ENCODE measurements around the gene PIK3R3. TPM values are rescaled to one million over a fixed set of nuclear protein-coding genes. Genes with fewer than 3 reads are reported as not detected.

Gene PIK3R3
- total RNA-seq, 1 experiment from 2014 or later = 17.4 TPM

DNA sequence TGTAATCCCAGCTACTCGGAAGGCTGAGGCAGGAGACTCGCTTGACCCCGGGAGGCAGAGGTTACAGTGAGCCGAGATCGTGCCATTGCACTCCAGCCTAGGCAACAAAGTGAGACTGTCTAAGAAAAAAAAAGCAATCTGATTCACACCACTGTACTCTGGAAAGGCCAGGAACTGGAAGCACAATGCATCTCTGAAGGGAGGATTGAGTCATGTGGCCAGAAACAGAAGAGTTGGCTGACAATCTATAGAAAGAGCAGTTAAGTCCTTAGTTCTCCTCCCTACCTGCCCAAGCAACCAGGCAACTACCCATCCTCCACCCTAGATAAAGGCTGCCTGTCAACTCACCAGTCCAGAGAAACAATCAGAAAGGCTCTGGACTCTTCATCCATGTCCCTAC lies 45.9 kb downstream of the PIK3R3 start:
- no peak for DNase-seq

DNA sequence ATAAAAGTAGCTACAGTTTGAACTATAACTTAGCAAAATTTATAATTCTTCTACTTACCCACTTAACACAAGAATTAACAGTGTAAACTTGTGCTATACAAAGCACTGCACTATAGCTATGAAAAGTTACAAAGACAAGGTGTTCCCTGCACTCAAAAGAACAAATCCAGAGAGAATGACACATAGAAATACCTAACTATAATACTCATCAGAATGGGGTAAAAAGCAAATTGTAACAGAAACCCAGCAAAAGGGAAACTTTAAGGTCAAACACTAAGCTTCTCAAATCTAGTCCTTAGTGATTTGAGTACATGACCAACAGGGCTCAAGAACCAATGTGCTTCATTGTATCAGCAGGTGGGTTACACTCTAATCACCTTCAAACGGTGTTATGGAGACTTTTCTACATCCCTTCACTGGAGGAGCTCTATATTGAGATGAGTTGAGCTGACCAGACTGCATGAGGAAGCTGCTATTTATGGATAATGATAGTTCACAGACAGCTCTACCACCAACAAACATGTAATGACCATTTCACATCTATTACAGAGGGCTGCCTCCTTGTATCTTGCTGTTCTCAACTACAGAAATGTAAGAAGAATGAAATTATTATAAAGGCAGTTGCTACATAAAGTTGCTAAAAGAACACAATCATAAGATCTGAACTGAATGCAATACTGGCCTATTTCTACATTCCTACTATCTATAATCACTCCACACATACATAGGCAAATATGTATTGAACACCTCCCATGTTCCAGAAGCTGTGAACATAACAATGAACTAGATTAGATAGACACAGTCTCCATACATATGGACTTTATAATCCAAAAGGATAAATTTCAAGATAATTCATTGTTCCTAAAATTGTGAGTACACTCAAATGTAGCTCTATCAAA lies 47.6 kb downstream of the PIK3R3 start:
- TF ChIP-seq, protein P1, sequence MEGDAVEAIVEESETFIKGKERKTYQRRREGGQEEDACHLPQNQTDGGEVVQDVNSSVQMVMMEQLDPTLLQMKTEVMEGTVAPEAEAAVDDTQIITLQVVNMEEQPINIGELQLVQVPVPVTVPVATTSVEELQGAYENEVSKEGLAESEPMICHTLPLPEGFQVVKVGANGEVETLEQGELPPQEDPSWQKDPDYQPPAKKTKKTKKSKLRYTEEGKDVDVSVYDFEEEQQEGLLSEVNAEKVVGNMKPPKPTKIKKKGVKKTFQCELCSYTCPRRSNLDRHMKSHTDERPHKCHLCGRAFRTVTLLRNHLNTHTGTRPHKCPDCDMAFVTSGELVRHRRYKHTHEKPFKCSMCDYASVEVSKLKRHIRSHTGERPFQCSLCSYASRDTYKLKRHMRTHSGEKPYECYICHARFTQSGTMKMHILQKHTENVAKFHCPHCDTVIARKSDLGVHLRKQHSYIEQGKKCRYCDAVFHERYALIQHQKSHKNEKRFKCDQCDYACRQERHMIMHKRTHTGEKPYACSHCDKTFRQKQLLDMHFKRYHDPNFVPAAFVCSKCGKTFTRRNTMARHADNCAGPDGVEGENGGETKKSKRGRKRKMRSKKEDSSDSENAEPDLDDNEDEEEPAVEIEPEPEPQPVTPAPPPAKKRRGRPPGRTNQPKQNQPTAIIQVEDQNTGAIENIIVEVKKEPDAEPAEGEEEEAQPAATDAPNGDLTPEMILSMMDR (IDR thresholded peaks at IDR 0.05; ENCODE audit: unreplicated experiment) = no peak
- Mint-ChIP-seq H3K4me3 (ENCODE audit: low read depth, unreplicated experiment) (no peak overlapping the region), H3K4me1 (ENCODE audit: low read depth, unreplicated experiment) (peaks cover 6% of the 10 kb centered on the region), H3K36me3 (ENCODE audit: insufficient read depth, unreplicated experiment) (no peaks in the 10 kb centered on the region), H3K27ac (ENCODE audit: unreplicated experiment) (no peak overlapping the region), H3K9me3 (ENCODE audit: low read depth, unreplicated experiment) (no peaks in the 10 kb centered on the region), H3K27me3 (ENCODE audit: unreplicated experiment) (no peaks in the 10 kb centered on the region)
- no TSS peak for BruUV-seq (replicated peaks)
- intact Hi-C loops (cut with micrococcal nuclease; ENCODE audit: unreplicated experiment) = no loop called here
- no peak for DNase-seq
- CTCF ChIA-PET = interaction anchor here (1.1 to 1.3 kb wide), 2 partner anchors 18 to 47 kb away, joined by 3 to 4 read pairs; no protein-coding TSS in a partner anchor

More for the DNA sequence above, 45.9 kb downstream of the PIK3R3 start:
- Mint-ChIP-seq H3K9me3 (ENCODE audit: low read depth, unreplicated experiment) (no peaks in the 10 kb centered on the region), H3K4me1 (ENCODE audit: low read depth, unreplicated experiment) (peaks cover 6% of the 10 kb centered on the region), H3K27me3 (ENCODE audit: unreplicated experiment) (no peaks in the 10 kb centered on the region), H3K36me3 (ENCODE audit: insufficient read depth, unreplicated experiment) (no peaks in the 10 kb centered on the region), H3K4me3 (ENCODE audit: low read depth, unreplicated experiment) (no peak overlapping the region), H3K27ac (ENCODE audit: unreplicated experiment) (no peak overlapping the region)
- no TSS peak for BruUV-seq (replicated peaks)
- TF ChIP-seq, protein P1 (IDR thresholded peaks at IDR 0.05; ENCODE audit: unreplicated experiment) = no peak
- intact Hi-C loops (cut with micrococcal nuclease; ENCODE audit: unreplicated experiment) = no loop called here
- CTCF ChIA-PET = no interaction called here

DNA sequence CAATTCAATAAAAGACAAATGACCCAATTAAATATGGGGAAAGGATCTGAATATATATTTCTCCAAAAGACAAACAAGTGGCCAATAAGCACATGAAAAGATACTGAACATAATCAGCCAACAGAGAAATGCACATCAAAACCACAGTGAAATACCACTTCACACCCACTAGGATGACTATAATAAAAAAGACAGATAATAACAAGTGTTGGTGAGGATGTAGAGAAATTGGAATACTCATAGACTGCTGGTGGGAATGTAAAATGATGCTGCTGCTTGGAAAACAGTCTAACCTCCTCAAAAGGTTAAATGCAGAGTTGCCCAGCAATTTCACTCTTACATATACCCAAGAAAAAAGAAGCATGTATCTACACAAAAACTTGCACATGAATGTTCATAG lies 48.9 kb downstream of the PIK3R3 start:
- no peak overlapping the region for H3K4me3 Mint-ChIP-seq (ENCODE audit: low read depth, unreplicated experiment)
- TF ChIP-seq, protein P1 (IDR thresholded peaks at IDR 0.05; ENCODE audit: unreplicated experiment) = no peak
- H3K27ac Mint-ChIP-seq (ENCODE audit: unreplicated experiment) = no peak overlapping the region
- no peaks in the 10 kb centered on the region for H3K36me3 Mint-ChIP-seq (ENCODE audit: insufficient read depth, unreplicated experiment)
- H3K27me3 Mint-ChIP-seq (ENCODE audit: unreplicated experiment) = no peaks in the 10 kb centered on the region
- H3K9me3 Mint-ChIP-seq (ENCODE audit: low read depth, unreplicated experiment) = no peaks in the 10 kb centered on the region
- CTCF ChIA-PET = no interaction called here
- intact Hi-C loops (cut with micrococcal nuclease; ENCODE audit: unreplicated experiment) = no loop called here
- DNase-seq = no peak
- H3K4me1 Mint-ChIP-seq (ENCODE audit: low read depth, unreplicated experiment) = peaks cover 6% of the 10 kb centered on the region
- BruUV-seq (replicated peaks) = no TSS peak

DNA sequence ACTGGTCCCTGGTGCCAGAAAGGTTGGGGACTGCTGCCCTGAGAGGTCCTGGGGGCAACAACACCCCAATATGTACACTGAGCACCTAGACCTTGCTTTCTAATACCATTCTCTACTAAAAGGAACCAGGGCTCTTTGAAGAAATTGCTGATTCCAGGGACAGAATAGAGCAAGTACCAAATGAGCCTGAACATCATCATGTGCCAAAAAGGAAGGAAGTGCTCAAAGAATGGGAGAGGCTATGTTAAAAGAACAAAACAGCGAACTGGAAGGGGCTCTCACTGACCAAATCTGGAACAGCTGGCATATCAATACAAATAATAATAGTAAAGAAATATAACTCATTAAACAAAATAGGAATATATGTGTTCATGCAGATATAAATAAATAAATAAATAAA lies 50.8 kb downstream of the PIK3R3 start:
- Mint-ChIP-seq H3K4me1 (ENCODE audit: low read depth, unreplicated experiment) (peaks cover 6% of the 10 kb centered on the region), H3K36me3 (ENCODE audit: insufficient read depth, unreplicated experiment) (no peaks in the 10 kb centered on the region), H3K9me3 (ENCODE audit: low read depth, unreplicated experiment) (no peaks in the 10 kb centered on the region), H3K27me3 (ENCODE audit: unreplicated experiment) (no peaks in the 10 kb centered on the region), H3K4me3 (ENCODE audit: low read depth, unreplicated experiment) (no peak overlapping the region), H3K27ac (ENCODE audit: unreplicated experiment) (no peak overlapping the region)
- CTCF ChIA-PET = no interaction called here
- intact Hi-C loops (cut with micrococcal nuclease; ENCODE audit: unreplicated experiment) = no loop called here
- DNase-seq = no peak
- TF ChIP-seq, protein P1 (IDR thresholded peaks at IDR 0.05; ENCODE audit: unreplicated experiment) = no peak
- BruUV-seq (replicated peaks) = no TSS peak

Measured in Calu3 (cell line).